Neural progenitor cell (in vitro differentiated cells): ENCODE measurements around the gene CTNNAL1.

Source experiments
- EZH2phosphoT487 ChIP-seq: fragments of 200-600 bp; sonication (generic); IDR thresholded peaks from 2 replicates; pipeline ENCODE4 v1.6.1; 2017; ENCODE audit warnings: antibody characterized with exemption
- TF ChIP-seq, protein P1 (sequence below): fragments of 200-600 bp; sonication (generic); IDR thresholded peaks from 2 replicates; pipeline ENCODE4 v1.5.1; 2017; ENCODE audit warnings: antibody characterized with exemption, mild to moderate bottlenecking

GRCh38 chr9:109002141-109002540 lies 11.2 kb downstream of the CTNNAL1 start:
- TF ChIP-seq, protein P1, sequence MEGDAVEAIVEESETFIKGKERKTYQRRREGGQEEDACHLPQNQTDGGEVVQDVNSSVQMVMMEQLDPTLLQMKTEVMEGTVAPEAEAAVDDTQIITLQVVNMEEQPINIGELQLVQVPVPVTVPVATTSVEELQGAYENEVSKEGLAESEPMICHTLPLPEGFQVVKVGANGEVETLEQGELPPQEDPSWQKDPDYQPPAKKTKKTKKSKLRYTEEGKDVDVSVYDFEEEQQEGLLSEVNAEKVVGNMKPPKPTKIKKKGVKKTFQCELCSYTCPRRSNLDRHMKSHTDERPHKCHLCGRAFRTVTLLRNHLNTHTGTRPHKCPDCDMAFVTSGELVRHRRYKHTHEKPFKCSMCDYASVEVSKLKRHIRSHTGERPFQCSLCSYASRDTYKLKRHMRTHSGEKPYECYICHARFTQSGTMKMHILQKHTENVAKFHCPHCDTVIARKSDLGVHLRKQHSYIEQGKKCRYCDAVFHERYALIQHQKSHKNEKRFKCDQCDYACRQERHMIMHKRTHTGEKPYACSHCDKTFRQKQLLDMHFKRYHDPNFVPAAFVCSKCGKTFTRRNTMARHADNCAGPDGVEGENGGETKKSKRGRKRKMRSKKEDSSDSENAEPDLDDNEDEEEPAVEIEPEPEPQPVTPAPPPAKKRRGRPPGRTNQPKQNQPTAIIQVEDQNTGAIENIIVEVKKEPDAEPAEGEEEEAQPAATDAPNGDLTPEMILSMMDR, result no peak
- no peak for TF ChIP-seq EZH2phosphoT487
